Measurements from ENCODE around the gene SAFB.

The SAFB gene

GRCh38 chr19:5587071-5587455, 35.8 kb upstream of the SAFB start:
- peaks cover 54 to 58% of the 10 kb centered on the region in 2 experiments for H3K36me3 ChIP-seq (ENCODE audit: control insufficient read depth in 1 of 2, insufficient read depth in 2 of 2, low read length in 2 of 2)
- H3K27me3 ChIP-seq (ENCODE audit: insufficient read depth, low read length), result no peaks in the 10 kb centered on the region
- H3K4me3 ChIP-seq (ENCODE audit: low read depth, low read length), result no peak overlapping the region
- H3K4me2 ChIP-seq (ENCODE audit: low read length), result no peak overlapping the region
- no peaks in the 10 kb centered on the region for H3K79me2 ChIP-seq (ENCODE audit: control insufficient read depth, insufficient read depth, low read length, poor library complexity)
- H3K9ac ChIP-seq (ENCODE audit: low read length), result no peak overlapping the region
- no peak overlapping the region for H2AFZ ChIP-seq (ENCODE audit: insufficient read depth, low read length, poor library complexity)
- H3K4ac ChIP-seq (ENCODE audit: low read depth, low read length), result no peak overlapping the region
- peaks cover 9 to 12% of the 10 kb centered on the region in 2 experiments for H3K4me1 ChIP-seq (ENCODE audit: control insufficient read depth in 1 of 2, insufficient read depth in 2 of 2, low read length in 2 of 2)
- H3K79me1 ChIP-seq (ENCODE audit: low read length), result no peaks in the 10 kb centered on the region
- H2BK120ac ChIP-seq (ENCODE audit: insufficient read depth, low read length, poor library complexity), result no peak overlapping the region
- H4K91ac ChIP-seq (ENCODE audit: low read depth, low read length), result no peak overlapping the region
- H3K9me3 ChIP-seq (ENCODE audit: insufficient read depth, low read depth, low read length), result no peaks in the 10 kb centered on the region
- H3K23ac ChIP-seq (ENCODE audit: low read length), result no peak overlapping the region
- H3K18ac ChIP-seq (ENCODE audit: low read length), result no peak overlapping the region
- WGBS (ENCODE audit: extremely low coverage, insufficient coverage, insufficient read length), result no CpG with 5 or more reads among the region's 16 CpGs
- no peak overlapping the region for H3K14ac ChIP-seq (ENCODE audit: low read length)
- no peak for DNase-seq
- no peak overlapping the region for H4K12ac ChIP-seq (ENCODE audit: low read depth, low read length)
- H4K8ac ChIP-seq (ENCODE audit: low read depth, low read length), result no peak overlapping the region
- H3K27ac ChIP-seq (ENCODE audit: low read depth, low read length), result no peak overlapping the region
- H2BK12ac ChIP-seq (ENCODE audit: low read length), result no peak overlapping the region
- H2AK5ac ChIP-seq (ENCODE audit: low read length), result no peak overlapping the region
- H2BK5ac ChIP-seq (ENCODE audit: low read depth, low read length, poor library complexity), result no peak overlapping the region

- Histone ChIP-seq H3K4me2 (ENCODE audit: low read length) (no peak overlapping the region), H4K91ac (ENCODE audit: low read depth, low read length) (no peak overlapping the region), H4K8ac (ENCODE audit: low read depth, low read length) (no peak overlapping the region), H3K4me1 (ENCODE audit: control insufficient read depth in 1 of 2, insufficient read depth in 2 of 2, low read length in 2 of 2) (peaks cover 9 to 12% of the 10 kb centered on the region in 2 experiments), H3K23ac (ENCODE audit: low read length) (no peak overlapping the region), H2BK120ac (ENCODE audit: insufficient read depth, low read length, poor library complexity) (no peak overlapping the region), H2BK12ac (ENCODE audit: low read length) (no peak overlapping the region), H3K9ac (ENCODE audit: low read length) (no peak overlapping the region), H3K14ac (ENCODE audit: low read length) (no peak overlapping the region), H3K36me3 (ENCODE audit: control insufficient read depth in 1 of 2, insufficient read depth in 2 of 2, low read length in 2 of 2) (peaks cover 54 to 62% of the 10 kb centered on the region in 2 experiments), H3K9me3 (ENCODE audit: insufficient read depth, low read depth, low read length) (no peaks in the 10 kb centered on the region), H3K4me3 (ENCODE audit: low read depth, low read length) (no peak overlapping the region), H2AFZ (ENCODE audit: insufficient read depth, low read length, poor library complexity) (no peak overlapping the region), H3K4ac (ENCODE audit: low read depth, low read length) (no peak overlapping the region), H2BK5ac (ENCODE audit: low read depth, low read length, poor library complexity) (no peak overlapping the region), H3K79me1 (ENCODE audit: low read length) (no peaks in the 10 kb centered on the region), H3K27ac (ENCODE audit: low read depth, low read length) (no peak overlapping the region), H2AK5ac (ENCODE audit: low read length) (no peak overlapping the region), H3K79me2 (ENCODE audit: control insufficient read depth, insufficient read depth, low read length, poor library complexity) (no peaks in the 10 kb centered on the region), H3K27me3 (ENCODE audit: insufficient read depth, low read length) (no peaks in the 10 kb centered on the region), H4K12ac (ENCODE audit: low read depth, low read length) (no peak overlapping the region), H3K18ac (ENCODE audit: low read length) (no peak overlapping the region)
- DNase-seq, result no peak
- no CpG with 5 or more reads among the region's 23 CpGs for WGBS (ENCODE audit: extremely low coverage, insufficient coverage, insufficient read length)
Observed at GRCh38 chr19:5587661-5588060, 35.2 kb upstream of the SAFB start.

GRCh38 chr19:5588441-5588840, 34.4 kb upstream of the SAFB start:
- Histone ChIP-seq H3K27me3 (ENCODE audit: insufficient read depth, low read length) (no peaks in the 10 kb centered on the region), H3K4me2 (ENCODE audit: low read length) (no peak overlapping the region), H2AFZ (ENCODE audit: insufficient read depth, low read length, poor library complexity) (no peak overlapping the region), H4K91ac (ENCODE audit: low read depth, low read length) (no peak overlapping the region), H2BK5ac (ENCODE audit: low read depth, low read length, poor library complexity) (no peak overlapping the region), H2BK120ac (ENCODE audit: insufficient read depth, low read length, poor library complexity) (no peak overlapping the region), H4K12ac (ENCODE audit: low read depth, low read length) (no peak overlapping the region), H2AK5ac (ENCODE audit: low read length) (no peak overlapping the region), H2BK12ac (ENCODE audit: low read length) (no peak overlapping the region), H3K18ac (ENCODE audit: low read length) (no peak overlapping the region), H3K9ac (ENCODE audit: low read length) (no peak overlapping the region), H3K36me3 (ENCODE audit: control insufficient read depth in 1 of 2, insufficient read depth in 2 of 2, low read length in 2 of 2) (peaks cover 56 to 69% of the 10 kb centered on the region in 2 experiments), H4K8ac (ENCODE audit: low read depth, low read length) (no peak overlapping the region), H3K23ac (ENCODE audit: low read length) (no peak overlapping the region), H3K4ac (ENCODE audit: low read depth, low read length) (no peak overlapping the region), H3K4me3 (ENCODE audit: low read depth, low read length) (no peak overlapping the region), H3K79me2 (ENCODE audit: control insufficient read depth, insufficient read depth, low read length, poor library complexity) (no peaks in the 10 kb centered on the region), H3K4me1 (ENCODE audit: control insufficient read depth in 1 of 2, insufficient read depth in 2 of 2, low read length in 2 of 2) (peaks cover 9 to 12% of the 10 kb centered on the region in 2 experiments), H3K27ac (ENCODE audit: low read depth, low read length) (no peak overlapping the region), H3K79me1 (ENCODE audit: low read length) (no peaks in the 10 kb centered on the region), H3K9me3 (ENCODE audit: insufficient read depth, low read depth, low read length) (no peaks in the 10 kb centered on the region), H3K14ac (ENCODE audit: low read length) (no peak overlapping the region)
- WGBS (ENCODE audit: extremely low coverage, insufficient coverage, insufficient read length), result no CpG with 5 or more reads among the region's 10 CpGs
- no peak for DNase-seq

- Histone ChIP-seq H3K27me3 (ENCODE audit: insufficient read depth, low read length) (no peaks in the 10 kb centered on the region), H3K27ac (ENCODE audit: low read depth, low read length) (no peak overlapping the region), H3K4me1 (ENCODE audit: control insufficient read depth in 1 of 2, insufficient read depth in 2 of 2, low read length in 2 of 2) (peaks cover 9 to 12% of the 10 kb centered on the region in 2 experiments), H2BK120ac (ENCODE audit: insufficient read depth, low read length, poor library complexity) (no peak overlapping the region), H4K8ac (ENCODE audit: low read depth, low read length) (no peak overlapping the region), H3K23ac (ENCODE audit: low read length) (no peak overlapping the region), H3K9me3 (ENCODE audit: insufficient read depth, low read depth, low read length) (peaks cover 1% of the 10 kb centered on the region), H4K12ac (ENCODE audit: low read depth, low read length) (no peak overlapping the region), H3K36me3 (ENCODE audit: control insufficient read depth in 1 of 2, insufficient read depth in 2 of 2, low read length in 2 of 2) (peaks cover 63 to 76% of the 10 kb centered on the region in 2 experiments), H3K9ac (ENCODE audit: low read length) (no peak overlapping the region), H3K79me2 (ENCODE audit: control insufficient read depth, insufficient read depth, low read length, poor library complexity) (no peaks in the 10 kb centered on the region), H3K14ac (ENCODE audit: low read length) (no peak overlapping the region), H3K4me3 (ENCODE audit: low read depth, low read length) (no peak overlapping the region), H3K79me1 (ENCODE audit: low read length) (no peaks in the 10 kb centered on the region), H3K4ac (ENCODE audit: low read depth, low read length) (no peak overlapping the region), H2AK5ac (ENCODE audit: low read length) (no peak overlapping the region), H2BK12ac (ENCODE audit: low read length) (no peak overlapping the region), H2BK5ac (ENCODE audit: low read depth, low read length, poor library complexity) (no peak overlapping the region), H2AFZ (ENCODE audit: insufficient read depth, low read length, poor library complexity) (no peak overlapping the region), H3K4me2 (ENCODE audit: low read length) (no peak overlapping the region), H3K18ac (ENCODE audit: low read length) (no peak overlapping the region), H4K91ac (ENCODE audit: low read depth, low read length) (no peak overlapping the region)
- no peak for DNase-seq
- WGBS (ENCODE audit: extremely low coverage, insufficient coverage, insufficient read length), result no CpG with 5 or more reads among the region's 30 CpGs
Observed at GRCh38 chr19:5588906-5589676, 33.8 kb upstream of the SAFB start.

Data from trophoblast cell (in vitro differentiated cells and primary cell).